ENCODE measurements around the gene RPL26.

RPL26 gene

DNA sequence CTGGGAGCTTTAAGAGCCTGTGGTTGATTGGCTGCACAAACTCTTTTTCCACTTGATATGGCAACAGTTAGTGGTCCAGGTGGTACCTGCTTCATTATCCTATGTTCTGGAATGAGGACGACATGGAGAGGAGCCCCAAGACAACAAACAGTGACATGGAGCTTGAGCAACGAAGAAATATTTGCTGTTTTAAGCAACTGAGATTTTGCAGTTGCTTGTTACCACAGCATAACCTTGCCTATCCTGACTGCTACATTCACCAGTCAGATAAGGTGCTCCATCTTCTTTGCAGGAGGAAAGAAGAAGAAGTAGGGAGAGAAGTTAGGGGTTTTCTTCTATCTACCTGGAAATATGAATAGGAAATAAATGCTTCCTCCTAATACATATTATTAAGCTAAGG, 50.9 kb downstream of the RPL26 start:
- Histone ChIP-seq H3K4me2 (ENCODE audit: low read length) (no peak overlapping the region), H3K27me3 (ENCODE audit: low read depth, low read length) (no peaks in the 10 kb centered on the region), H2AFZ (ENCODE audit: low read depth, low read length) (no peak overlapping the region), H4K20me1 (ENCODE audit: insufficient read depth, low read length) (no peaks in the 10 kb centered on the region), H3K4me3 (ENCODE audit: low read length) (no peak overlapping the region), H3K9me3 (ENCODE audit: insufficient read depth, low read length) (no peaks in the 10 kb centered on the region), H3K27ac (ENCODE audit: low read length) (no peak overlapping the region), H3K4me1 (ENCODE audit: low read length) (no peaks in the 10 kb centered on the region), H3K79me2 (ENCODE audit: low read length) (no peaks in the 10 kb centered on the region), H3K9ac (ENCODE audit: low read length) (no peak overlapping the region), H3K36me3 (replicated peaks; ENCODE audit: low read depth, low read length) (no peaks in the 10 kb centered on the region)
- TF ChIP-seq CTCF (IDR thresholded peaks at IDR 0.05; ENCODE audit: low read depth, low read length) (no peak), EZH2phosphoT487 (IDR thresholded peaks at IDR 0.05; ENCODE audit: low read depth) (no peak)

Measured in OCI-LY3 (cell line).